ENCODE data around the gene GPN2.

GPN2 gene

DNA sequence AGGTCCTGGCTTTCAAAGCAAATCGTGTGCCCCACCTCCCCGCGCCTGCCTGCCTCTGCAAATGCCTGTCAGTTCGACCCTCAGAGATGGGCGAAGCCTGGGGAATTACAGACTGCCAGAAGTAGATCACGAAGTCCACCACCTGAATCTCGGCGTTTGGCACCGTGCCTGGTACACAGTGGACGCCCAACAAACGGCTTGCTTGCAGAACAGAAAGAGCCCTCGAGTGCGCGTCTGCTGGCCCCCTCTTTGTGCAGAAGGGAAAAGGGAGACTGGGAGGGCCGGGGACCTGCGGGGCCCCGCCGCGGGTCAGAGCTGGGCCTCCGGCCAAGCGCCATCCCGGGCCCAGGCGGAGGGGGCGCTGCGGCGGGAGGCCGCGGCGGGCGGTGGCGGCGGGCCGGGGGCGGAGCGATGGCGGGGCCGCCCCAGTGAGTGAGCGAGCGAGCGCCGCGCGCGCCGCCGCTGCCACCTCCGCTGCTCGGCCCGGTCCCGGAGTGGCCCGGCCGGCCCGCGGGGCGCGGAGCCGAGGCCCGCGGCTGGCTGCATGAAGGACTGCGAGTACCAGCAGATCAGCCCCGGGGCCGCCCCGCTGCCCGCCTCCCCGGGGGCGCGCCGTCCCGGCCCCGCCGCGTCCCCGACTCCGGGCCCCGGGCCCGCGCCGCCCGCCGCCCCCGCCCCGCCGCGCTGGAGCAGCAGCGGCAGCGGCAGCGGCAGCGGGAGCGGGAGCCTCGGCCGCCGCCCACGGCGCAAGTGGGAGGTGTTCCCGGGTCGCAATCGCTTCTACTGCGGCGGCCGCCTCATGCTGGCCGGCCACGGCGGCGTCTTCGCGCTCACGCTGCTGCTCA lies 63.6 kb downstream of the GPN2 start, which contains the start of gene ZDHHC18:
Gene ZDHHC18, plus strand, starts transcription at position 428 of the 845 bp plus-strand sequence. Its CDS starts 117 bp downstream, at position 545.
- peaks cover 24% of the 10 kb centered on the region for H3K36me3 ChIP-seq
- TF ChIP-seq, protein P1, sequence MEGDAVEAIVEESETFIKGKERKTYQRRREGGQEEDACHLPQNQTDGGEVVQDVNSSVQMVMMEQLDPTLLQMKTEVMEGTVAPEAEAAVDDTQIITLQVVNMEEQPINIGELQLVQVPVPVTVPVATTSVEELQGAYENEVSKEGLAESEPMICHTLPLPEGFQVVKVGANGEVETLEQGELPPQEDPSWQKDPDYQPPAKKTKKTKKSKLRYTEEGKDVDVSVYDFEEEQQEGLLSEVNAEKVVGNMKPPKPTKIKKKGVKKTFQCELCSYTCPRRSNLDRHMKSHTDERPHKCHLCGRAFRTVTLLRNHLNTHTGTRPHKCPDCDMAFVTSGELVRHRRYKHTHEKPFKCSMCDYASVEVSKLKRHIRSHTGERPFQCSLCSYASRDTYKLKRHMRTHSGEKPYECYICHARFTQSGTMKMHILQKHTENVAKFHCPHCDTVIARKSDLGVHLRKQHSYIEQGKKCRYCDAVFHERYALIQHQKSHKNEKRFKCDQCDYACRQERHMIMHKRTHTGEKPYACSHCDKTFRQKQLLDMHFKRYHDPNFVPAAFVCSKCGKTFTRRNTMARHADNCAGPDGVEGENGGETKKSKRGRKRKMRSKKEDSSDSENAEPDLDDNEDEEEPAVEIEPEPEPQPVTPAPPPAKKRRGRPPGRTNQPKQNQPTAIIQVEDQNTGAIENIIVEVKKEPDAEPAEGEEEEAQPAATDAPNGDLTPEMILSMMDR (IDR thresholded peaks at IDR 0.05; ENCODE audit: low read depth, low read length), result peak; percentile 60
- H3K27ac ChIP-seq, result peak within 1 kb of the TSS; percentile 81
- peak; percentile 56 for DNase-seq
- no peaks in the 10 kb centered on the region for H3K27me3 ChIP-seq (ENCODE audit: insufficient read depth, low read depth, severe bottlenecking)
- peak within 1 kb of the TSS; percentile 57 for H3K4me3 ChIP-seq (ENCODE audit: low read depth, low read length)
- no peaks in the 10 kb centered on the region for H3K9me3 ChIP-seq (ENCODE audit: severe bottlenecking)
